Measurements from ENCODE around the gene TPSD1.
"Not testable (repeated sequence)": the region's sequence is repeated elsewhere in the genome, so short reads cannot be mapped to it uniquely, and the experiment has no call there.

Gene TPSD1

GRCh38 chr16:1221628-1222552 lies 34.0 kb upstream of the TPSD1 start:
- no peak for DNase-seq

- DNase-seq: no peak
These were observed 33.1 kb upstream of the TPSD1 start for GRCh38 chr16:1222553-1223354.

GRCh38 chr16:1223355-1224214 lies 32.3 kb upstream of the TPSD1 start:
- no peak for DNase-seq

GRCh38 chr16:1224558-1224957 lies 31.3 kb upstream of the TPSD1 start:
- DNase-seq: no peak

DNA sequence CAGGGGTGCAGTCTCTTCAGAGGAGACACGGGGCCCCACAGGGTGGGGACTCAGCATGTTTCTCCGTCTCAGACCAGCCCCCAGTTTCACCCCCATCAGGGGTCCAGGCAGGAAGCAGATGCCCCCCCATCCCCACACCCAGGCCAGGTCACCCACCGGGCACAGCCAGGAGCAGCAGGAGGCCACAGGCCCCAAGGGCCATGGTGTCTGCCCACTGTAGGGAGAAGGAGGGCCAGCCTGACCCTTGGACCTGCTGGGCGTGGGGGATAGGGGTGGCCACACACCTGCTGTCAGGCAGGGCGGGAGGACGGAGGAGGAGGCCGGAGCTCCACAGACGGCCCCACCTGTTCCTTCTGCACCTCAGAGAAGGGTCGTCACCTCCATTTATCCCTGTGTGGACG lies 30.8 kb upstream of the TPSD1 start, which contains the start of gene TPSG1:
TSS of gene TPSG1 (minus strand) at position 218 of the 401 bp plus-strand sequence. CDS start at position 202, 16 bp downstream.
- DNase-seq: no peak

- not testable (repeated sequence) for DNase-seq
These were observed 30.0 kb upstream of the TPSD1 start for GRCh38 chr16:1225728-1226311.

- DNase-seq: not testable (repeated sequence)
These were observed 29.2 kb upstream of the TPSD1 start for GRCh38 chr16:1226692-1227091.

- DNase-seq: not testable (repeated sequence)
These were observed 27.6 kb upstream of the TPSD1 start for GRCh38 chr16:1228227-1228626.

- DNase-seq: not testable (repeated sequence)
These were observed 26.4 kb upstream of the TPSD1 start for GRCh38 chr16:1229476-1229875.

- DNase-seq: not testable (repeated sequence)
These were observed 25.8 kb upstream of the TPSD1 start, which contains the start of gene TPSB2 for GRCh38 chr16:1230084-1230470. Gene TPSB2, minus strand, starts transcription at chr16:1230184. Its CDS starts 233 bp downstream, at chr16:1229951.

- not testable (repeated sequence) for DNase-seq
These were observed 25.2 kb upstream of the TPSD1 start for GRCh38 chr16:1230471-1231212.

DNA sequence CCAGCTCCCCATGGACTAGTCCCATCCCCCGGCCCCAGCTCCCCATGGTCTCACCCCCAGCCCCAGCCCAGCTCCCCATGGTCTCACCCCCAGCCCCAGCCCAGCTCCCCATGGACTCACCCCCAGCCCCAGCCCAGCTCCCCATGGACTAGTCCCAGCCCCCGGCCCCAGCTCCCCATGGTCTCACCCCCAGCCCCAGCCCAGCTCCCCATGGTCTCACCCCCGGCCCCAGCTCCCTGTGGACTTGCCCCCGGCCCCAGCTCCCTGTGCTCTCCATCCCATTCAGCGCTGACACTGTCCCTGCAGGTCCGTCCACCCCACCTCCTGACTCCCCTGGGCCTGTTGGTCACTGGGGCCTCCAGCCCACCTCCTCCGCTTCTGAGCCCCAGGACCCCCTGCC lies 24.6 kb upstream of the TPSD1 start:
- DNase-seq: not testable (repeated sequence)

DNA sequence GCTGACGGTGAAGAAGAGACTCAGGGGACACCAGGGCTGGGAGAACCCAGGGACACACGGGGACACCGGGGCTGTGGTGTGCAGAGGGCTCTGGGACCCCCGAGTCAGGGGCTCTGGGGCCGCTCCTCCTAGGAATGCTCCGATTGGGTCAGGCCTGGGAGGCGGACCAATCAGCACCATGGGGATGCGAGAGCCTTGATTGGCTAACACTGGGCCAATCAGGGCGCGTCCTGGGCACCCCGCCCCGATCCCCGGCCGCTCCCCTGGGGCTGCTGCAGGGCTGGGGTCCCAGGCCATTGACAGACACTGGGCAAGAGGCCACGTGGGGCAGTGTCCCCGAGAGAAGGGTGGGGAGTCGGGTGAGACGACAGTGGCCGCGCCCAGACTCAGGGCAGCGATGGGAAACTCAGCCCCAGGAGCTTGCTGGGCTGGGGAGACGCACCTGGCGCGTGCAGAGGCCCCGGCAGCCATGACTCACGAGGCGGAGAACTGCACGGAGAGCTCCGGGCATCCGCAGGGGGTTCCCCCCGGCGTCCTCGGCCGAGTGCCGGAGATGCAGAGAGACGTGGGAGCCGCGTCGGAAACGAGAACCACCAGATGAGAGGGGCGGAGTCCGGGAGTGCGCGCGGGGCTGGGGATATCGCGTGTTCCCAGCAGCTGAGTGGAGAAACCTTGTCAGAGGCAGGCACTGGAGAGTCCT lies 23.7 kb upstream of the TPSD1 start:
- DNase-seq: not testable (repeated sequence)

DNA sequence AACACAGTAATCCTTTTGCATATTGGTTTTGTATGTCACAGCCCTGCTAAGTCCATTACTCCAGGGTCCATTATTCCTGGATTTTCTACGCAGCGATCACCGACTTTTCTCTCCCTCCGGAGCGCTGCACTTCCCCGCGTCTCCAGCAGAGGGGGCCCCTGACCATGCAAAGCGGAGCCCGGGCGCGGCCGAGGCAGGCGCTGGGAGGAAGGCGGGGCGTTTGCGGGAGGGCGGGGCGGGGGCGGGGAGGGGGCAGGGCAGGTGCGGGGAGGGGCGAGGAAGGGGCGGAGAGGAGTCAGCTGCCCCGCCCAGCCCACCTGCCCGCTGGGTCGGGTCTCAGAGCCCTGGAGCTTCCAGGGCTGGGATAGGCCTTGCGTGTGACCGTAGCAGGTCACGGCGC lies 19.2 kb upstream of the TPSD1 start:
- not testable (repeated sequence) for DNase-seq

DNA sequence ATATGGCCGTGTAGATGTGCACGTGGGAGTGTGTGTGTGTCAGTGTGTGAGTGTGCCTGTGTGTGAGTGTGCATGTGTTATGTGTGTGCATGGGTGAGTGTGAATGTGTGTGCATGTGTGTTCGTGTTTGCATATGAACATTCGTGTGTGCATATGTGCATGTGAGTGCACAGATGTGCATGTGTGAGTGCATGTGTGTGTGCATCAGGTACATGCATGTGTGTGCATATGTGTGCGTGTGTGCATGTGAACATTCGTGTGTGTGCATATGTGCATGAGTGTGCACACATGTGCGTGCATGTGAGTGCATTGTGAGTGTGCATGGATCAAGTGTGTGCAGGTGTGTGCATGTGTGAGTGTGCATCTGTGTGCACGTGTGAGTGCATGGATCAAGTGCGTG lies 17.9 kb upstream of the TPSD1 start:
- no peak for DNase-seq

- DNase-seq: not testable (repeated sequence)
These were observed 17.0 kb upstream of the TPSD1 start for GRCh38 chr16:1238909-1239308.

DNA sequence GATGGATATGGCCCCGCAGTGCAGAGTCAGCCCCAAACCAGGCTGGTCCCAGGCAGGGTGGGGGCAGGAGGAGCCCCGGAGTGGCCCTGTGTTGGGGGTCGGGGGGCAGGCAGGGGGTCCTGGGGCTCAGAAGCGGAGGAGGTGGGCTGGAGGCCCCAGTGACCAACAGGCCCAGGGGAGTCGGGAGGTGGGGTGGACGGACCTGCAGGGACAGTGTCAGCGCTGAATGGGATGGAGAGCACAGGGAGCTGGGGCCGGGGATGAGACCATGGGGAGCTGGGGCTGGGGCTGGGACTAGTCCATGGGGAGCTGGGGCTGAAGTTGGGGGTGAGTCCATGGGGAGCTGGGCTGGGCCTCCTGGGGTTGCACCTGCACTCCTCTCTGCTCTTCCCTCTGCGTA lies 16.3 kb upstream of the TPSD1 start:
- not testable (repeated sequence) for DNase-seq

GRCh38 chr16:1240436-1240835 lies 15.4 kb upstream of the TPSD1 start, which contains the start of gene TPSAB1:
Gene TPSAB1, plus strand, starts transcription at chr16:1240705. Its CDS starts 234 bp downstream, at chr16:1240939.
- not testable (repeated sequence) for DNase-seq

DNA sequence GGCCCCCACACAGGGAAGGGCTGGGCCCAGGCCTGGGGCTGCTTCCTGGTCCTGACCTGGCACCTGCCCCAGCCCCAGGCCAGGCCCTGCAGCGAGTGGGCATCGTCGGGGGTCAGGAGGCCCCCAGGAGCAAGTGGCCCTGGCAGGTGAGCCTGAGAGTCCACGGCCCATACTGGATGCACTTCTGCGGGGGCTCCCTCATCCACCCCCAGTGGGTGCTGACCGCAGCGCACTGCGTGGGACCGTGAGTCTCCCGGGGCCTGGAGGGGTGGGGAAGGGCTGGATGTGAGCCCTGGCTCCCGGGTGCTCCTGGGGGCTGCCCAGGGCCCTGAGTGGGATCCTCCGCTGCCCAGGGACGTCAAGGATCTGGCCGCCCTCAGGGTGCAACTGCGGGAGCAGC lies 14.8 kb upstream of the TPSD1 start:
- not testable (repeated sequence) for DNase-seq

DNA sequence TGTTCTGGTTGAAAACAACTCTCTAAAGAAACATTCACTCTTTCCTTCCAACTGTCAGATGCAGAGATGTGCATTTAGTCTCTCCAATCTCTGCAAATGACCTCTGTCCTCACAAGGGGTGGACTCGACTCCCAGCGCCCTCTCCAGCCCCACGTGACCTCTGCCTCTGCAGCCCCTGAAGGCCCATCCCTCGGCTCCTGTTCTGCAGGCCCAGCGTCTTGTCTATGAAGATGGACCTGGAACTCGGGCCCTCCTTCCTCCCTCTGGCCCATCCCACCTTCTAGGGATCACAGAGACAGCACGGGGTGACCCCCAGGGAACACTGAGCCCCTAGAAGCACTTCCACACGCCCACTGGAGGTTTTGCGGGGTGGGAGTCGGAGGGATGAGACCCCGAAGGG lies 12.5 kb upstream of the TPSD1 start:
- not testable (repeated sequence) for DNase-seq

Data from EL (cell line).